ENCODE results near the gene SLC38A9.
A peak's percentile ranks its signal among the peaks of the same experiment; 100 is the strongest.
"Not testable (repeated sequence)": the region's sequence is repeated elsewhere in the genome, so short reads cannot be mapped to it uniquely, and the experiment has no call there.

The SLC38A9 gene, protein sequence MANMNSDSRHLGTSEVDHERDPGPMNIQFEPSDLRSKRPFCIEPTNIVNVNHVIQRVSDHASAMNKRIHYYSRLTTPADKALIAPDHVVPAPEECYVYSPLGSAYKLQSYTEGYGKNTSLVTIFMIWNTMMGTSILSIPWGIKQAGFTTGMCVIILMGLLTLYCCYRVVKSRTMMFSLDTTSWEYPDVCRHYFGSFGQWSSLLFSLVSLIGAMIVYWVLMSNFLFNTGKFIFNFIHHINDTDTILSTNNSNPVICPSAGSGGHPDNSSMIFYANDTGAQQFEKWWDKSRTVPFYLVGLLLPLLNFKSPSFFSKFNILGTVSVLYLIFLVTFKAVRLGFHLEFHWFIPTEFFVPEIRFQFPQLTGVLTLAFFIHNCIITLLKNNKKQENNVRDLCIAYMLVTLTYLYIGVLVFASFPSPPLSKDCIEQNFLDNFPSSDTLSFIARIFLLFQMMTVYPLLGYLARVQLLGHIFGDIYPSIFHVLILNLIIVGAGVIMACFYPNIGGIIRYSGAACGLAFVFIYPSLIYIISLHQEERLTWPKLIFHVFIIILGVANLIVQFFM

DNA sequence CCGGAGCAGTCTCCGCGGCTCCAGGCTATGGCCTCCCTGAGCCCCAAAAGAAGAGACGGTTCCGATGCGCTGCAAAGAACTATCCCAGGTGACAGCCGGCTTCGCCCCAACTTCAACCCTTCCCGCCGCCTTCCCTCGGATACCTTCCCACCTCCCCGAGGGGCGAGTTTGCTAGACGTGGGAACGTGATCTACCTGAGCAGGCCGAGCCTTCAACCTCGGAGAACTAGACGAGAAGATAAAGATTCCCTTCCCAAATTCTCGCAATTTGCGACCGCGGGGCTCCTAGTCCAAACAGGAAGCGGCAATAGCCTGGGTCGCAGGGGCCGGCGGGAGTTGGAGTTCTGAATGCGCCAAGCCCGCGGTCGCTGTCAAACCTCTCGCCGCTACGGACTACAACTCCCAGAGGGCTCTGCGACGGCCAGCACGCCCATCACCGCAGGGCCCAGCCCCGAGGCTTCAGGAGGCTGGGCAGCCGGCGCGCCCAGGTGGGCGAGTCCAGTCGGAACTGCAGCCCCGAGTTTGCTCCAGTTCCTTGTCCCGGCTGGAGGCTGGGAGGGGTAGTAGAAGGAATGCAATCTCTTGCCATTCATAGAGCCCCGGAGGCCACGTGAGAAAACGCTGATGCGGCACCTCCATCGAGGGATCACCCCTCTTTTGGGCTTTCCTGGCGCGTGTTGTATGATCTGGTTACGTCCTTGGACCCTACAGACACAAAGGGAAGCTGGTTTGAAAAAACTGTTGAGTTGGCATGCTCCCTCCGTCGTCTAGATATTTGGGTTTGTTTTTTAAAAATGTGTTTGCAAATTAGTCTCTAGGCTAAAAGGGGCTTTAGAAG, at the start of gene SLC38A9:
TSS of gene SLC38A9 (minus strand) at position 302 of the 837 bp plus-strand sequence. CDS start 14,366 bp downstream, outside the sequence.
- DNase-seq: peak; percentile 95 to 96

DNA sequence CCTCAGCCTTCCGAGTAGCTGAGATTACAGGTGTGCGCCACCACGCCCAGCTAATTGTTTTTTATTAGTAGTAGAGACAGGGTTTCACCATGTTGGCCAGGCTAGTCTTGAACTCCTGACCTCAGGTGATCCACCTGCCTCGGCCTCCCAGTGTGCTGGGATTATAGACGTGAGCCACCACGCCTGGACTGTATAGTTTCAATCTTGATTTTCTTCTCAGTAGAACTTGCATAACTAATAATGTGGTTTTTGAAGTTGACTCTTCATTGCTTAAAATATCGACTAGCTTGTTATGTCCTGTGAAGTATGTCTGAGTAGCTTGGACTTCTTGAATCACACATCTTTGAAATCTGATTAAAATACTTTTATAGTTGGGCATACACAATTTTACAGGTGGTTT, 49.6 kb upstream of the SLC38A9 start:
- DNase-seq: not testable (repeated sequence)

DNA sequence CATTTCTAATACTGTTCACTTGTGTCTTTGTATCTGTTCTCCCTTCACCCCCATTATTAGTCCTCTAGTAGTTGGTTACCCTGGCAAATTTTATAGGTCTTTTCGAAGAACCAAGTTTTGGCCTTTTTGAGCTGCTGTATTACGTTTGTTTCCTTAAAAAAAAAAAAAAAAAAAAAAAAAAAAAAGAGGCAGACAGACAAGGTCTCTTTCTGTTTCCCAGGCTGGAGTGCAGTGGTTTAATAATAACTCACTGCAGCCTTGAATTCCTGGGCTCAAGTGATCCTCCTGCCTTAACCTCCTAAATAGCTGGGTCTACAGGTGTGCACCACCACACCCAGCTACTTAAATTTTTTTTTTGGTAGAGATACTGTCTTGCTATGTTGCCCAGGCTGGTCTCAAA, 46.6 kb upstream of the SLC38A9 start:
- DNase-seq: no peak

DNA sequence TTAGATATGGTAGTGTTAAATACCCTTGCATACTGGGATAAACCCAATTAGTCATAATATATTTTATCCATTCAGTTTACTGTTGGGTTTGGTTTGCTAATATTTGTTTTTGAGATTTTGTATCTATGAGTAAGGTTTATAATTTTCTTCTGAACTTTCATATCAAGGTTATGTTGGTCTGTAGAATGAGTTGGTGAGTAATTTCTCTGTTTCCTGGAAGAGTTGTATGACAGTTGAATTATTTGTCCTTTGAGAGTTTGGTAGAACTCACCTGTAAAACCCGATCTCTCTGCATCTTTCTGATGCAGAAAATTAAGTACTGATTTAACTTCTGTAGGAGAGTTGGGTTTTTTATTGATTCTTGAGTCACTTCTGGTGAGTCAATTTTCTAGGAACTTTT, 46.1 kb upstream of the SLC38A9 start:
- DNase-seq: no peak

DNA sequence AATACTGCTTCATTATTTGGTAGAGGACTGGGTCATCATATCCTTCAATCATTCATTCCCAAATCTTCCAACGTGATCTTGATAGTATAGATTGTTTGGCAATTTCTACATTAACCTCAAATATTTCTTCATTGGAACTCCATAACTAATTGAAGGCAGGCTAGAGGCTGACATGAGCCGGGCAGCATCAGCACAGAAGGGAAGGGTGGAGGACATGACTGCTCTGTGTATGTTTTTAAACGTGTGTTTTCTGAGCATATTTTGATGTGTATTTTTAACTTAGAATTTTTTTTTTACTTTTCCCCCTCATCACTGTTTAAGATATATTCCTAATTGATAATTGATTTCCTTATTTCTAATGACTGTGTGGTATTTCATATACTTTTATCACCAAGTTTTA, 38.4 kb upstream of the SLC38A9 start:
- DNase-seq: no peak

DNA sequence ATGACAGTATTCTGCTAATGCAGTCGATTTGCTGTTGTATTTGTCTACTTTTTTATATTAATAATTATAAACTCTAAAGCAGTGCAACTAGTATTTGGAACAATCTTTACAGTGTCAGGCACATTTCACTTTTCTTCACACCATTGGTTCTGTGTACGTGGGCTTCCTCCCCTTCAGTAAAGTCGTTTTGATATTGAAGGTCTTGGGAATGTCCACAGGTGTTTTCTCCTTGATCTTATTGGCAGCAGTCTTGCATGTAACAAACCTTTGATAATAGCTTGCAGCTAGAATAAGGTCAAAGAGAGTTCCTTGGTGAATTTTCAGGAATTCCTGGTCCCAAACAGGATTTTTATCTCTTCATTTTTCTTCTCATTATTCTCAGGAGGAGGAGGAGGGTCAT, 37.9 kb upstream of the SLC38A9 start:
- no peak for DNase-seq

DNA sequence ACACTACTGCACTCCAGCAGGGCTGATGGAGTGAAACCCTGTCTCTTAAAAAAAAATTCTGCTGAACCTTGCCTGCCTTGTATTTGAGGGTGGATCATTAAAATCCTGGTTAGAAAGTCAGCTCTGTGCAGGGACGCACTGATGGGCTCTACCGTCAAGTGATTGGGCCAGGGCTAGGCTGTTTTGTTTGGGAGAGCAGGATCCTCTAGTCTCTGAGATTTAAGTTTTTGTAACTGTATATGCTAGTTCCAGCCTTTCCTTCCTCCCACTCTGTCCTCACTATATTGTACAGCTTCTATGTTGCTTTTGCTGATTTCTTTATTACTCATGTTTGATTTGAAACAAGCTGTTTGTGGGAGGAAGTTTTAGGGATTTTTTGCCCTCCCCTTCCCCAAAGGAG, 37.3 kb upstream of the SLC38A9 start:
- no peak for DNase-seq

DNA sequence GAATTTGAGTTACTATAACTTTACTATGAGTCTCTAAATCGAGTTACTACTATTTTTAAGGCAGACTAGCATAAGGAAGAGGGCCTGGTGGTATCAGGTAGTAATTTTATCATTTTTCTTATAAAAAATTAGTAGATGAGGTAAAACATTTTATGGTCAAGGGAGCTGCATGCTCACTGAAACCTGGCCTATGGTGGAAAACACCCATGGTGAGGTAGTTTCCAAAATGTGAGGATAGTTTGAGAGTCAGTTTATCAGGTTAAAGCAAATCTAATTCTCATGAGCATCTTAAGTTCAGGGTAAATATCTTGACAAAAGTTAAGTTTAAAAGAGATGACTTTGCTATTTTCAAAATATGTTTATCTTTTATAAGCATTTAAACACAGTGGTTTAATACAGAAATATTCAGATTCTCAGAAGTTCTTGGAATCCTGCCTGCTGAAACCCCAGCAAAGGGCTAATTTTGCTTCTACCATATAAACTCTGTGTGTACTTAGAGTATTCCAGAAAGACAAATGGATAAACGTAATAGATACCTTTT, 35.7 kb upstream of the SLC38A9 start:
- no peak for DNase-seq

DNA sequence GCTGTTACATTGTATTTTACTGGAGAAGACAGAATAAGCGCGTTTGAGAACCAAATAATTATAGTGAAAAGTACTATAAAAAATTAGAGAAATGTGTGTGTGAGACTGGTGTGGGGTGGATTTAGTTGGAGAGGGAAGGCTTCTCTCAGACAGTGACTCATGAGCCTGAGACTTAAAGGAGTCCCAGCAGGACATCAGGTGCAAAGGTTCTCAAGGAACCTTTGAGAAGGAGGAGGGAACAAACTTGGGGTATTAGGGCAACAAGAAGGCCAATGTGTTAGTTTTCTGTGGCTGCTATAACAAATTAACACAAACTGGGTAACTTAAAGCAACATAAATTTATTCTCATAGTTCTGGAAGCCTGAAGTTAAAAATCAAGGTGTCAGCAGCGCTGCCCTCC, 30.7 kb upstream of the SLC38A9 start:
- no peak for DNase-seq

DNA sequence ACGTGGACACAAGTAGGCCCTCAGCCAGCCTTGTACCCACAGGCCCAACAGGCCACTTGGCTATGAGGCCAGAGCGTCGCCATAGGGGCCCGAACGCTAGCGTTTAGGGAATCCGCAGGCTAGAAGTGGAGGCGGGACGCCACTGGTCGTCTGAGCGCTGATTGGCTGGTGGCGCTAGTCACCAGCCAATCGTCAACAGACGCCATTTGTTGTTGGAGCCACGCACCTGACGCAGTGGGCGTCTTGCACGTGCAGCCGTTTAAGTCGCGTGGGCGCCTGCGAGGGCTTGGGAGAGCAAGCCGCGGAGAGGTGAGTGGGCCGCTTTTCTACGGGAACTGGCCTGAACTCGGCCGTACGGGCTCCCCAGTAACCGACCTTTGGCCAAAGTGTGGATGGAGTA, 25.7 kb upstream of the SLC38A9 start, which contains the start of gene DDX4:
TSS of gene DDX4 (plus strand) at position 269 of the 400 bp plus-strand sequence. CDS start 903 bp downstream, outside the sequence.
- DNase-seq: no peak

DNA sequence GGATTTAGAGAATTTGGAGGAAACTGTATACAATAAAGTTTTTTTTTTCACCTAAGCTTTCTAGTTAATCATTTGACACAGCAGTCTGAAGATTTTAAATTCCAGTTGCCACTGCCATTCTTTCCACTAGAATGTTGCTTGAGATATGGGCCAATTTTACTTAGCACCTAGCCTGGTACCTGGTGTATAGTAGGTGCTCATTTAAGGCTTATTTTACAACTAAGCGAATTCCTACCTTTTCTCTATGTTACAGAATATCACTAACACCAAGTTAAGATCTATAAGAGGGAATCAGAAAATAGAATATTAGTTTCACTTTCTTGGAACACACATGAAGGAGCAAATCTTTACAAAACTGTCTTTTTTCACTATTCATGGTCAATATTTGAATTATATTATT, 22.5 kb upstream of the SLC38A9 start:
- no peak for DNase-seq

DNA sequence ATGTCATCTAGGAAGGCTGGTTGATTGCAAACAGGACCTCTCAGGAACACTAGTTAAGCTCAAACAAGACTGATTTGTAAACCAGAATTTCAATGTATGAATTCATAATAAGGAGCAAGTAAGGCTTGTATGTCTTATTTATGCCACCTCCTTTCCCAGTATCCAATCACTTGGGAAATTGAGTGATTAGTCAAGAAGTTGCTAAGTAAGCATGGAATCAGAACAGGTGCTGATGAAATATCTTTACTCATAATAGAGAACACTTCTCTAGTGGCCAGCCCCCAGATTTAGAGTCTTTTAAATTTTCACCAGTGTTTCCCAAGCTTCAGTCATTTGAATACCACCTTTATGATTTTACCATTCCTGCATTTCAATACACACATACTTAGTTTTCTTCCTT, 20.5 kb upstream of the SLC38A9 start:
- DNase-seq: no peak

DNA sequence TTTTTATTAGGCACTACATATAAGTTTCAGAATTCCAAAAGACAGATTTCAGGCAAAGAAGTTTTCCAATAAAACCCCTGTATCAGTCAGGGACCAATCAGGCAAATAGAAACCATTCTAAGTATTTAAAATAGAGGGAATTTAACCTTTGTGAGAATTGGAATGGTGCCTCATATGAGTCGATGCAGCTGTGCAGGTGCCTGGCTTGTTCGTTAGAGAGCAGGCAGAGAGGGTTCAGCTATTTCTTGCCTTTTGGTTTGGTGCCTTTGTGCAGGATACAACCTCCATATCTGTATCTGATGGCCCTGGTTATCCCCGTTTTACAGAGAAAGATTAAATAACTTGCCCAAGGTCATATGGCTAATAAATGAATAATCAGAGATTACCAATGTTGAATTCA, 19.7 kb upstream of the SLC38A9 start:
- DNase-seq: no peak

DNA sequence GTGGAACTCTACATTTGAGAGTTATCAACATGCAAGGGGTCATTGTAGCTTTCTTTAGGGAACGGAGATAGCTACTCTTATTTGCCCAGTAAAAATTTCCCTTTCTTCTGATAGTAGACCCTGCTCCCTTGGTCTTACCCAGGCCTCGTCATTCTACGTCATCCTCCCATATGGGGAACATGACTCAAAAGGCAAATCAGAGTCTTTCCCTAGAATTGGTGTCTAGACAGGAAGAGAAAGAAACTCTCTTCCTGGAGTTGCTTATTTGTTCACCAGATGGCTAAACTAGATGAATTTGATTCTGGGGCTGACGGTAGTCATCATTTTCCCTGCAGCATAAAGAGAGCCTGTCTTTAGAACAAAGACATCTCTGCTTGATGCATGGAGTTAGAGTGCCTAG, 12.2 kb upstream of the SLC38A9 start:
- DNase-seq: no peak

DNA sequence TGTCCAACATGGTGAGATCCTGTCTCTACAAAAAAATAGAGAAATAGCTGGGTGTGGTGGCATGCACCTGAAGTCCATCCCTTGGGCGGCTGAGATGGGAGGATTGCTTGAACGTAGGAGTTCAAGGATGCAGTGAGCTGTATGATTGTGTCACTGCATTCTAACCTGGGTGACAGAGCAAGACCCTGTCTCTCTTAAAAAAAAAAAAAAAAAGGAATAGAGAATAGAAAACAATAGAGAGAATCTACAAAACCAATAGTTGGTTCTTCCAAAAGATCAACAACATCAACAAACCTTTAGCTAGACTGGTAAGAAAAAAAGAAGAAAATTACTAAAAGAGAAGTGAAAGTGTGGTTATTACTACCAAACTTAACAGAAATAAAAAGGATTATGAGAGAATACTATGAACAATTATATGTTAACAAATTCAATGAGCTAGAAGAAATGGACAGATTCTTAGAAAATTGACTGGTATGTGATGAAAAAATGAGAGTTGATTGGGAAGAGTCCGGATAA, 8.1 kb upstream of the SLC38A9 start:
- DNase-seq: no peak

DNA sequence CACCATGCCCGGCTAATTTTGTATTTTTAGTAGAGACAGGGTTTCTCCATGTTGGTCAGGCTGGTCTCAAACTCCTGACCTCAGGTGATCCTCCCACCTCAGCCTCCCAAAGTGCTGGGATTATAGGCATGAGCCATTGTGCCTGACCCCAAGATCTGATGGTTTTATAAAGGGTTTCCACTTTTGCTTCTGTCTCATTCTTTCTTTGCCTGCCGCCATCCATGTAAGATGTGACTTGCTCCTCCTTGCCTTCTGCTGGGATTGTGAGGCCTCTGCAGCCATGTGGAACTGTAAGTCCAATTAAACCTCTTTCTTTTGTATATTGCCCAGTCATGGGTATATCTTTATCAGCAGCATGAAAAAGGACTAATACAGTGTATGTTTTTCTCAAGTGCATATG, 6.9 kb upstream of the SLC38A9 start:
- DNase-seq: not testable (repeated sequence)

DNA sequence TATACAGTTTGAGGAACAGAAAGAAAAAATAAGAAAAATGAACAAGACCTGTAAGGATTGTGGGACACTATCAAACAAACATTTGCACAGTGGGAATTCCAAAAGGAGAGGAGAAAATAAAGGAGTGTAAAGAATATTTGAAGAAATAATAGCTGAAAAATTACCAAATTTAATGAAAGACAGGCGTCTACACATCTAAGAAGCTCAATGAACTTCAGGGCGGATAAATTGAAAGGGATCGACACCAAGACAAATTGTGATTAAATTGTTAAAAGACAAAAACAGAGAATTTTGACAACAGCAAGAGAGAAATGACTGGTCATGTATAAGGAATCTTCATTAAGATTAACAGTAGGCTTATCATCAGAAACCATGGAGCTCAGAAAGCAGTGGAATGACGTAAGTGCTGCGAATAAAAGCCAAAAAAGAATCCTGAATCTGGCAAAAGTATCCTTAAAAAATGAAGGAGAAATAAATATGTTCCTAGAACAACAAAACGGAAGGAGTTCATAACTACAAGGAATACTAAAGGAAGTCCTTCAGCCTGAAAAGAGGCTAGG, 3.5 kb upstream of the SLC38A9 start:
- DNase-seq: no peak

DNA sequence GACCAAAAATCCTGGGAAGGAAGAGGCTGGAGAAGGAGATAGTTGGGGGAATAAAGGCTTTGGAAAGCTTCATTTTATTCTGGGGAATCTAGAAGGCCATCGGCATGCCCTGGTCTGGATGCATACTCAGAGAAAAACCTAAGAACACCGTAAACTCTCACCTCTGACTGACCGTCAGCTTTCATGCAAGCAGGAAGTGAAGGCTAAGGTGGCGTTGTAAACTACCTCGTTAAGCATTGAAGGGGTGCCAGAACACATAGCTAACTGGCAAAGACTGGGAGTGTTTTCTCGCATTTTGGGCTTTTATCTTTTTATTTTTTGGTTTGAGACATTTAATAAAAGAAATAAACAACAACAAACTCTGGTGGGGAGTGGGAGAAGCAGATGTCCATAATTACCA, 2.6 kb upstream of the SLC38A9 start:
- no peak for DNase-seq

DNA sequence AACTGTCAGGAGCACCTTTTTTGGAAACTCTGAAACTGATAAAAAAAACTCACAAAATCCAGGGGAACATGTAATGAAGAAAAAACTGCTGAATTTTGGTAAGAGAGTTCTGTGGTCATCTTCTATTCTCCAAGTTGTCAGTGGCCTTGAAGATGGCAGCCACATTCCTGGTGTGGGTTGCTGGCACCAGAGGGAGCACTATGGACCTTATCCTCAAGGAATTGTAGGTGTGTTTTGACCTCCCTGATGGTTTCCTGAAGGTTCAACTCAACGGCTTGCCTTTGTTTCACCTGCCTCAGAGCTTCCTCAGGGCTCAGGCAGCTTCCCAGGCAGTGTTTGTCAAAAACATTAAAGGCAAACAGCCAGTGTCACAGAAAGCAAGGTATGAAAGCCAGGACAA, 2.2 kb upstream of the SLC38A9 start:
- DNase-seq: no peak

DNA sequence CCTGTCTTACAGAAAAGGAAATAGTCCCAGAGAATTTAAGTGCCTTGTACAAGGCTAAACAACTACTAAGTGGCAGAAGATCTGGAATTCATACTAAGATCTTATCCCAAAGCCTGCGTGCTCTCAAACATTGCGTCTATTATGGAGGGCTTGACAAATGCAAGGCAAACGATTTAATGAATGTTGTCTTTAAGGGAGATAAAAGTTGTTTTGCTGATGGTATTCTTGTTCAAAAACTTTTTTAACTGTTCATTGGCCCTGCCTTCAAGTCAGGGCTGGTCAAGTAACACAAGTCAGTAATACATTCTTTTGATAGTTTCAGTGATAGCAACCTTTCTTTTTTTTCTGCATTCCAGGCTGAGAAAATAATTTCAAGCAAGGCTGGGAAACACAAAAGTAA, 1.7 kb upstream of the SLC38A9 start:
- no peak for DNase-seq

DNA sequence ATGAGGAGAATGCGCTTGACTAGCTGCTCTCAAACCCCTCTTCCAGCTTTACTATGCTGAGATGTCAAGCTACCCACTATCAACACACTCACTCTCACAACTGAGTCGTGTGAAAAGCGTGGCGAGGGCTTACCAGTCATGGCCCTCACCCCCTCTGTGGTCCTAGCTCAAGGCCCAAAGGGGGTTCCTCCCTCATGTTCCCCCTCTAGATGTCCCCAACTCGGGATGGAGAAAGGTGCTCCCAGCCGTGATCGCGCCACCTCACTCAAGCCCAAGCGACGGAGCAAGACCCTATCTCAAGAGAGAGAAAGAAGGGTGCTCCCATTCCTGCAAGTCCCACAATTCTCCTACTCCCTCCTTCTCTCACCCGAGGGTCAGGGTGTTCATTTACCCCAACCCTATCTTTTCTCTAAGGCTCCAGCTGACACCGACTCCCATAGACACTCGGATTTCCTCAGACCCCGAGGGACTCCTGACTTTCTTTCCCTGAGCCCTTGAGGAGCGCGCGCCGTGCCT, 559 bp downstream of the SLC38A9 start:
- DNase-seq: no peak

DNA sequence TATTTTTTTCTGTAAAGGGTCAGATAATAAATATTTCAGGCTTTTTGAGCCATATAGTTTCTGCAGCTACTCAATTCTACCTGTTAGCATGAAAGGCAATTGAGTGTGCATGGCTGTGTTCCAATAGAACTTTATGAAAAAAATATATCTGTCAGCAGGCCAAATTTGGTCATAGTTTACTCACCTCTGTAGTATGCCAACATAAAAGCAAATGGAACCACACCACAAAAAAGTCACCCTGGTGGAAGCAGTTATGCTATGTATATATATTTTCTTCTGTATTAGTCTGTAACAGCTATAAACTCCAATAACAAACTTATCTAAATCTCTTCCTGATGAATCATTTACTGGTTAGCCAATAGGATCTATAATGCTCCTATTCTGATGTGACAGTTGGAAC, 3.4 kb downstream of the SLC38A9 start:
- no peak for DNase-seq

DNA sequence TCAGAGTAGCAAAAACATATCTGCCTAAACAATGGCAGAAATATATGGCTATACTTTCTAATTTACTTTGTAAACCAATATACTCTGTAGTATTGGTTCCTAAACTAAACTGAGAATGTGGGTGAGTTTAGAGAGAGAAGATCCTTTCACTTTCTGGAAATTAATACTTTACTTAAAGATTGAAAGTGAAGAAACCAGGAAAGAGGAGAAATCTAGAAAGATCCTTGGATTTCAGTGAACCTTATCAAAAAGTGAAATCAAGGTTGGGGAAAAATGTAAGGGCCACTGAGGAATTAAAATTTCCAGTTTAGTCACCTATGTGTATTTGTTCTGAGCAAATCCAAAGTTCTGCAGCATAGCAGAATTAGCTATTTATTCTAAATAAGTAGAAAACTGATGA, 5.9 kb downstream of the SLC38A9 start:
- DNase-seq: no peak
